ENCODE data around the gene ANKRD18B. TPM values are rescaled to one million over a fixed set of nuclear protein-coding genes. Genes with fewer than 3 reads are reported as not detected.
"Not testable (repeated sequence)": the region's sequence is repeated elsewhere in the genome, so short reads cannot be mapped to it uniquely, and the experiment has no call there.

ANKRD18B gene
- polyA plus RNA-seq, 1 donor, result 0.06 TPM

DNA sequence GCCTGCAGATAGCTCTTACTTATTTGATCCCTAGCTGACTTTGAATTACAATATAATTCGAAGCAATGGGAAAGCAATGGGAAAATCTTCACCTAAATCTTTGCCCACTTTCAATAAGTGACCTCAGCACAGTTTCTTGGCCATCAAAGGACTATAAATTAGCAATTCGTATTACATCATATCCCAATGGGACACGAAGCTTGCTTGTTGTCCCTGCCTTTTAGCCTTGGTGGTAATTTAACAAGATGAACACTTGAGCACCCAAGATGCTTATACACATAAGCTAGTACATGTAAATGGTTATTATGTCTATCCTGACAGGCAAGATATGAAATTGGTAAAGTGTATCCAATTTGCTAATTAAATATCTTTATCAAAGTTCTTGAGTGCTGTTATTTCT is 9.9 kb downstream of the ANKRD18B start:
- not testable (repeated sequence) for DNase-seq (ENCODE audit: low read depth)

DNA sequence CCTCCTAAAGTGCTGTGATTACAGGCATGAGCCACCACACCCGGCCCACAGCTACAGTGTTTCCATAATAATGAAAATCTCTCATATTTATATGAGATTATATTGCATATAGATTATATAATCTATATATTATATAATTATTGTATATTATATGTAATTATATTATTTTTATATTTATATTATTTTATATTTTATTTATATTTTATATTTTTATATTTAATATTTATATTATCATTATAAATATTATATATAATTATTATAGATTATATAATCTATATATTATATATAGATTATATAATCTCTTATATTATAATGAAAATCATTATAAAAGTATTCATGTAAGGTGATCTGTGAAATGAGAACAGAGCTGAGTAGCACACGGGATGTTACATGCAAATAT is 11.5 kb downstream of the ANKRD18B start:
- no peak for DNase-seq (ENCODE audit: low read depth)

DNA sequence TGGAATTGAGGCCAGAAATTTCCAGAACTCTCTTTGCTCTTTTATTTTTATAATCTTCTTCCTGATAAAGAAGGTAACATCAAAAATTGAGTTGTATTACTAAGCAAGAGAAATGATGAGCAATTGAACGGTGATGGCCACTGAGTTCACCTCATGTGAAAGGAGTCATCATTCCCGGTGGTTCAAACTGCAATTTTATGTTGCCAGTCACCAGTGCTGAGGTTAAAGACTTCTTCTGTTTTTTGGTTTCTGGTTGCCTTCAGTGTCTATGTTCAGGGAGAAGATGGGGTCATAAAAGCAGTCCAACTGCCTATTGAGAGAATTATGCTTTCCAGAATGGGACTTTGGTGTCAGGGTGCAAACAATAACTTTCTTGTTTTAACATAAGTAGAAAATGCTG is 19.4 kb downstream of the ANKRD18B start:
- not testable (repeated sequence) for DNase-seq (ENCODE audit: low read depth)

DNA sequence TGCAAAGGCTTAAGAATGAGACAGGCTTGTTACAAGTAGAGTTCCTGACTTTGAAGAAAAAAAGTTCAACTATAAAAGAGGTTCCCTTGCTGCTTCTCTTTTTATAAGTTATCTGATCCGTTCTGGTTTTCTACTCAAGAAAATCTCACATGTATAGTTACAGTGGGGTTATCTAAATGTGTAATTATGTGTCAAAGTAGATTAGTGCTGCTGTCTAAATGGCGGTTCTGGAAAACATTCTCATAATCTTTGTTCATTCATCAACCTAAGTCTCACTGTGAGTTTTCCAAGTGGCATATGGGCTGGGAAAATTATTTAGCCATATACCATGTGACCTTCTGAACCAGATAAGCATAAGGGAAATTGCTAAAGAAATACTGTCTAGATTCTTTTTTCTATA is 21.7 kb downstream of the ANKRD18B start:
- not testable (repeated sequence) for DNase-seq (ENCODE audit: low read depth)

DNA sequence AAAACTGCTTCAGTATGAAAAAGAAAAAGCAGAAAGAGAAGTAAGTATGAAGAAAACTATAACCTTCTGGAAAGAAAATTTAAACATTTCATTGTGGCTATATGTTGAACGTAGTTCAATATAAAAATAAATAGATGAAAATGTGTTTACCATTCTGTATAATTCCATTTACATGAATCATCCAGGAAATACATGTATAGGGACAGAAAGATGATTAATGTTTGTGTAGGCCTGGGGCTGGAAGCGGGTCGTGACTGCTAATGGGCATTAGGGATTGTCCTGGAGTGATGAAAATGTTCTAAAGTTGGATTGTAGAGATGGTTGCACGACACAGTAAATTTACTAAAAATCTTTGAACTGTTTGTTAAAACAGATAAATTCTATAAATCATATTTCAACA is 24.8 kb downstream of the ANKRD18B start:
- not testable (repeated sequence) for DNase-seq (ENCODE audit: low read depth)

DNA sequence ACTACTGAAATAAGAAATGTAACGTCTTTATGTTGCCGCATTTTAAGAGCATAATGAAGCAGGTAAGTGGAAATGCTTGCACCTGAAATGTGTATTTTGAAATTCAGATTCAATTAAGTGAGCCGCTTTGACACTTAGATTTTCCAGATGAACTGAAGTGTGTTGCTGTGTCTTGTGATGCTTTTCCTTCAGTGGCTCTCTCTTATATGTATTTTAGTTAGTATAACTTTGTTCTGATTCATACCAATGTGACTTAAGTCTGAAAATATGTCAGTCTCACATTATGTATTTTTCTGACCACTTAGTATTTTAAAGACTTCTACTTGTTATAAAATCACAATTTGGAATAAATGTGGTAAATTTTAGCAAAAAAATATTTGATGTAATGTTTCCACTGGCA is 25.4 kb downstream of the ANKRD18B start:
- DNase-seq (ENCODE audit: low read depth), result not testable (repeated sequence)

DNA sequence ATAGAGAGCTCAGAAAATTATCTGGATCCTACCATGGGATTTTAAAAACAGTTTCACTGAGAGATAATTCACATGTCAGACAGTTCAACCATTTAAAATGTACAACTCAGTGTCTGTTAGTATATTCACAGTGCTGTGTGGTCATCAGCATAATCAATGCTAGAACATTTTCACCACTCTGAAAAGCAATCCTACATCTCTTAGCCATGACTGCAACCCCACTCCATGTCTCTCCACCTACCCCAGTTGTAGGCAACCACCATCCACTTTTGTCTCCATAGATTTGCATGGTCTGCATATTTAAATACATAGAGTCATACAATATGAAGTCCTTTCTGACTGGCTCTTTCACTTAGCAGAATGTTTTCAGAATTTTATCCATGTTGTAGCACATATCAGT is 27.1 kb downstream of the ANKRD18B start:
- not testable (repeated sequence) for DNase-seq (ENCODE audit: low read depth)

DNA sequence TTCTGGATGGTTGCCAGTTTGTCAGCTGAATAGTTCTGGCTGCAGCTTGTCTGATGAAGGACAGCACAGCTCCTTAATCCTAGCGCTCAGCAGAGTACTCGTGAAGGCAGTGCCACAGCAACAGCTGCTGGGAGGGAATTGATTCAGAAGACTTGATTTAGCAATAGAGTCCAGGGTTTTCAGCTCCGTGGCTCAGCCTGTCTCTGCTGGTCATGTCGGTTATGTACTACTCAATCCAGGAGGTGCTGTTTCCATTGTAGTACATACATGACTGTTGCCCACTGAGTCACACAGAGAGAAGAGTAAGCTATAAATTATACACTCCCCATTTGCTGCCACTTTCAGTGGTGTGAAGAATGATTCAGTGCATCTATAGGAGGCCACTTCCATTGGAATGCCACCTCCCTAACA is 28.3 kb downstream of the ANKRD18B start:
- DNase-seq (ENCODE audit: low read depth), result peak; percentile 4

DNA sequence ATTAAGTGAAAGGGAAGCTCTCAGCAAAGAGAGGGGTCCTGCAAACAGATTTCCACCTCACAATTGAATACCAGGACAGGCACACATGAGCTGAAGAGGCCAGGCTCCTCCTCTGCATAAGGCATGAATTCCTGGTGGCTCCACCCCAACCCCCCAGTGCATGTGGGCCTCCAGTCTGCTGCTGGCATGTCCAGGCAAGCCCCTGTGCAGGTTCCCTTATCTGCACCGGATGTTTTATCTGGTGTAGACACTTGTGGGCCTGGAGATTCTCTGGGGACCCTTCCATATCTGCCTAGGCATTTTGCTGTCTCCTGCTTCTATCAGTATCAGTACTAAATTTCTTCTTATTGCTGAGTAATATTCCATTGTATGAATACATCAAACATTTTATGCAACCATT is 36.2 kb downstream of the ANKRD18B start:
- not testable (repeated sequence) for DNase-seq (ENCODE audit: low read depth)

DNA sequence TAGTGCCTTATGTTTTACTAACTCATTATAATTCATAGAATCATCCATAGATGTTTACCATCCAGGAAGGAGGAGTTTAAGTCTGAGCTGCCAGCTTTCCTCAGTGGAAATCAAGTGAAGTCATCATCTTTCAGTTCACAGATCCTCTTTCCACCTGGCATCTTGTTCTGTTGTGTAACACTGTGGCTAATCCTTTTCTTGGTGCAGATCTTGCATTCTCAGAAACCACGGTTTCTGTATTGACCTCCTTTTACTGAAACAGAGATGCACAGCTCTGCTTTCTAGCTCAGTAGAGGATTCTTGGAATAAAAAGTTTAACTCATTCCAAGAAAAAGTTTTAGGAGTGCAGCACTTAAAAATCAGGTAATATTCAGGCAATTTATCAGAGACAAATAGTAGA is 38.1 kb downstream of the ANKRD18B start:
- not testable (repeated sequence) for DNase-seq (ENCODE audit: low read depth)

DNA sequence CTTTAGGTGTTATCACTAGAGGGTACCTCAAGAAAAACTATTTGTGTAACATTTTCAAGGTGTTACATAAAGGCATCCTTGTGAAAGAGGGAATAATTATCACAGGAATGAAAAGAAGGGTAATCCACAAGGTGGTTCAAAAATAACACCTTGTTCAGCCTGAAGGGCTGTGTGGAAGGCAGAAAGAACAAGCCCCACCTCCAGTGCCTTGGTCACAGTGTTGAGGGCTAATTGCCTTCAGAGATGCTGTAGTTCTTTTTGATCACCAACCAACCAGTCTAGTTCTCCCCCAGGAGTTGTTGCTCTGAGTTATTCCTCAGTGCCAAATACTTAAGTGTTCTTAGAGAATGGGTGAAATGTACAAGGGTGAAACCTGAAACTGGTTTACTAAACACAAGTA is 43.7 kb downstream of the ANKRD18B start:
- DNase-seq (ENCODE audit: low read depth), result not testable (repeated sequence)

DNA sequence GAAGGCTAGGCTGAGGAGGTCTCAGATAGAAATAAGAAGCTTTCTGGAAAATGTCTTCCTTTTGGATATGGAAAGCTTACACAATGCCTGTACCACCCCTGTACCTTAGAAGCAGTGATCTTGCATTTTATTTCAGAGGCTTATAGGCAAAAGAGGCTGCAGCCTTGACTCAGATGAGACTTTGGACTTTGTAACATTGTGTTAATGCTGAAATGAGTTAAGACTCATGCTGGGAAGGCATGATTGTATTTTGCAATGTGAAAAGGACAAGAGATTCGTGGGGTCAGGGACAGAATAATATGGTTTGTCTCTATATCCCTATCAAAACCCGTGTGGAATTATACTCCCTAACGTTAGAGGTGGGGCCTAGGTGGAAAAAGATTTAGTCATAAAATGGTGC is 53.7 kb downstream of the ANKRD18B start:
- not testable (repeated sequence) for DNase-seq (ENCODE audit: low read depth)

DNA sequence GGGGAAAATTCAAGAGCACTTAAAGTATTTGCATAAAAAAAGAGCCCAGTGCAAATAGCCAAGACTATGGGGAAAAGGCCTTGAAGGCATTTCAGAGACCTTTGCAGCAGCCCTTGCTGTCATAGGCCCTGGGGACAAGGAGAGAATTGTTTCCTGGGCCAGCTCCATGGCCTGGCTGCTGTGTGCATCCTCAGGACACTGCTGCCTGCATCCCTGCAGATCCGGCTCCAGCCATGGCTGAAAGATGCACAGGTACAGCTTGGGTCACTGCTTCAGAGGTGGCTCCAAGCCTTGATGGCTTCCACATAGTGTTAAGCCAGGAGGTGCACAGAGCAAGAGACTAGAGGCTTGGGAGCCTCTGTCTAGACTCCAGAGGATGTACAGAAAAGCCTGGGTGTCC is 55.9 kb downstream of the ANKRD18B start:
- DNase-seq (ENCODE audit: low read depth), result not testable (repeated sequence)

DNA sequence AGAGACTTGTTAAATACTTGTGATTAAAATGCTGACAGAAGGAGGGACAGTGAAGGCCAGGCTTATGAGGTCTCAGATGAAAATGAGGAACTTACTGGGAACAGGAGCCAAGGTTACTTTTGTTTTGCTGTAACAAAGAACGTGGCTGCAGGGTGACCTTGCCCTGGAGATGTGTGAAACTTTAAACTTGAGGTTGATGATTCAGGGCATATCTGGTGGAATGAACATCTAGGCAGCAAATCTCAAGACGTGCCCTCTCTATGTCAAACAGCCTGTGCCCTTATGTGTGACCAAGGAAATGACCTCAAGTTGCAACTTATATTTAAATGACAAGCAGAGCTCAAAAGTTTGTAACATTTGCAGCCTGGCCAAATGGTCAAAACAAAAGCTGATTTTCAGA is 58.6 kb downstream of the ANKRD18B start:
- DNase-seq (ENCODE audit: low read depth), result not testable (repeated sequence)

DNA sequence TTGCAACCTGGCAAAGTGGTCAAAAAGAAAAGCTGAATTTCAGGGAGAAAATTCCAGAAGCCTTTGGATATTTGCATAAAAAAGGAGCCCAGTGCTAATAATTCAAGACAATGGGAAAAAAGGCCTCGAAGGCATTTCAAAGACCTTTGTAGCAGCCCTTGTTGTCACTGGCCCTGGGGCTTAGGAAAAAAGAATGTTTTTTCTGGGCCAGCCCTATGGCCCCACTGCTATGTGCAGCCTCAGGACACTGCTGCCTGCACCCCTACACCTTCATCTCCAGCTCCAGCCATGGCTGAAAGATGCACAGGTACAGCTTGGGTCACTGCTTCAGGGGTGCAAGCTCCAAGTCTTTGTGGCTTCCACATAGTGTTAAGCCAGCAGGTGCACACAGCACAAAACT is 62.1 kb downstream of the ANKRD18B start:
- DNase-seq (ENCODE audit: low read depth), result not testable (repeated sequence)

DNA sequence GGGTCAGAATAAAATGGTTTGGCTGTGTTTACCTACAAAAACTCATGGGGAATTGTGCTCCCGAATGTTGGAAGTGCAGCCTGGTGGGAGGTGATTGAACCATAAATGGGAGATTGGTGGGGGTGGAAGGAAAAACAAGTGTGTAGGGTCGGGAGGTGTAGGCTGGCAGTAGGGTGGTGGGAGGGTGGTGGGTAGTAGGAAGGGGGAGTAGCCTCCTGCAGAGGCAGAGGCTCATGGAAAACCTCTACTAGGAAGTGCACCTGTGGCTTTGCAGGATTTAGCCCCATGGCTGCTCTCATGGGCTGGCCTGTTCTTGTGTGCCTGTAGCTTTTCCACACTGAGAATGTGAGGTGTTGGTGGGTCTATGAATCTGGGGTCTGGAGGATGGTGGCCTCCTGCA is 63.7 kb downstream of the ANKRD18B start:
- DNase-seq (ENCODE audit: low read depth), result not testable (repeated sequence)

DNA sequence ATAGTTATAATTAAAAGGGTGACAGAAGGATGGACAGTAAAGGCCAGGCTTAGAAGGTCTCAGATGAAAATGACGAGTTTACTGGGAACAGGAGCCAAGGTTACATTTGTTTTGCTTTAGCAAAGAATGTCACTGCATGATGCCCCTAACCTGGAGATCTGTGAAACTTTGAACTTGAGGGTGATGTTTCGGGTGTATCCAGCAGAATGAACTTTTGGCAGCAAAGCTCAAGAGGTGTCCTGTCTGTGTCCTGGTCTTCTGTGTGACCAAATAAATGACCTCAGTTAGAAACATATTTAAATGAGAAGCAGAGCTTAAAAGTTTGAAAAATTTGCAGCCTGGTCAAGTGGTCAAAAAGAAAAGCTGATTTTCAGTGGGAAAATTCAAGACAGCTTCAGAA is 64.8 kb downstream of the ANKRD18B start:
- DNase-seq (ENCODE audit: low read depth), result not testable (repeated sequence)

DNA sequence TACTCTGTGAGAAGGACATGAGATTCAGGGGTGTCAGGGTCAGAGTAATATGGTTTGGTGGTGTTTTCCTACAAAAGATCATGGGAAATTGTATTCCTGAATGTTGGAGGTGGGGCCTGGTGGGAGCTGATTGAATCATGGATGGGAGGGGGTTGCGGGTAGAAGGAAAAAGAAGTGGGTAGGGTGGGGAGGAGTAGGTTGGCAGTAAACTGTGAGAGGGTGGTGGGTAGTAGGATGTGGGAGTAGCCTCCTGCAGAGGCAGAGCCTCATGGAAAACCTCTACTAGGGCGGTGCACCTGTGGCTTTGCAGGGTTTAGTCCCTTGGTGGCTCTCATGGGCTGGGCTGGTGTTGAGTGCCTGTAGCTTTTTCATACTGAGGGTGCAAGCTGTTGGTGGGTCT is 66.8 kb downstream of the ANKRD18B start:
- DNase-seq (ENCODE audit: low read depth), result not testable (repeated sequence)

DNA sequence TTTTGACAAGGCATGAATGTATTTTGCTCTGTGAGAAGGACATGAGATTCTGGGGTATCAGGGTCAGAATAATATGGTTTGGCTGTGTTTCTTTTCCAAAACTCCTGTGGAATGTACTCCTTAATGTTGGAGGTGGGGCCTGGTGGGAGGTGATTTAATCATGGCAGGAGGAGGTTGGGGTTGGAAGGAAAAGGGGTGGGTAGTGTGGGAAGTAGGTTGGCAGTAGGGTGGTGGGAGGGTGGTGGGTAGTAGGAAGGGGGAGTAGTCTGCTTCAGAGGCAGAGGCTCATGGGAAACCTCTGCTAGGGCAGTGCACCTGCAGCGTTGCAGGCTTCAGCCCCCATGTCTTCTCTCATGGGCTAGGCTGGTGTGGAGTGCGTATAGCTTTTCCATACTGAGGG is 72.9 kb downstream of the ANKRD18B start:
- DNase-seq (ENCODE audit: low read depth), result not testable (repeated sequence)

DNA sequence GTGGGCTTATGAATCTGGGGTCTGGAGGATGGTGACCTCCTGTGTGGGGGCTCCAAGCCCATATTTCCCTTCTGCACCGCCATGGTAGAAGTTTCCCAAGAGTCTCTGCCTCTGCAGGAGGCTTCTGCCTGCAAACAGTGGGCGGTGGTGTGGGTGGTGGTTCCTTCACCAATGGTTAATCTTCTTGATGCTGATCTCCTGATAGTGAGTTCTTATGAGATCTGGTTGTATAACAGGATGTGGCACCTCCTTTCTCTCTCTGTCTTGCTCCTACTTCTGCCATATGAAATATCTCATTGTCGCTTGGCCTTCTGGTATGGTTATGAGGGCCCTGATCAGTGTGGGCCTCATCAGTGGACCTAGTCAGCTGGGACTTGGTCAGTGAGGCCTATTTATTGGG is 73.3 kb downstream of the ANKRD18B start:
- not testable (repeated sequence) for DNase-seq (ENCODE audit: low read depth)

DNA sequence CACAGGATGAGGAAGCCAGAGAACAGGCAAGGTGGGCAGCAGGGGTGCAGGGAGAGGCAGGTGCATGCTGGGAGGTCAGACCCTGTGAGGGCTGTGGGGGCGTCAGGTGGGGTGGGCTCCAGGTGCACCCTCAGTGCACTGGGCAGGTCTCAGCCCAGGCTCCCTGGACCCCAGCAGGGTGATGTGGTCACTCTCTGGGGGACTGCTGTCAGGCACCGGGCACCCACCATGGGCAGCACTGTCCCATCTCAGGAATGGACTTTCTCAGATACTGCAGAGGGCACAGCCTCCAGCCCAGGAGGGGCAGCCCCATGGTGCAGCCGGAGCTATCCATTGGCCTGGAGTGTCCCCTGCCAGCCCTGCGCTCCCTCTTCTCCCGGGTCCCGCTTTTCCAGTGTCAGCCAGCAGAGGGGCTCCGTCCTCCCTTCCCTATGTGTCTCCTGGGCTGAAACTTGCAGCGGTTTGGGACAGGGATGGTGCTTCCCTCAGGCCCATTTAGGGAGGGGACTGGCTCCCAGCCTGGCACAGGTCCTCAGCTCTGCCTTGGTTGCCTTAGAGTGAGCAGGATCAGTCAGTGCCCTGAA is 74.8 kb downstream of the ANKRD18B start:
- not testable (repeated sequence) for DNase-seq (ENCODE audit: low read depth)

DNA sequence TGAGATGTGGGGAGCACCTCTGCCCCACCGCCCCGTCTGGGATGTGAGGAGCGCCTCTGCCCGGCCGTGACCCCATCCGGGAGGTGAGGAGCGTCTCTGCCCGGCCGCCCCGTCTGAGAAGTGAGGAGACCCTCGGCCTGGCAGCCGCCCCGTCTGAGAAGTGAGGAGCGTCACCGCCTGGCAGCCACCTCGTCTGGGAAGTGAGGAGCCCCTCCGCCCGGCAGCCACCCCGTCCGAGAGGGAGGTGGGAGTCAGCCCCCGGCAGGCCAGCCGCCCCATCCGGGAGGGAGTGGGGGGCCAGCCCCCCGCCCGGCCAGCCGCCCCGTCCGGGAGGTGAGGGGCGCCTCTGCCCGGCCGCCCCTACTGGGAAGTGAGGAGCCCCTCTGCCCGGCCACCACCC is 76.9 kb downstream of the ANKRD18B start:
- not testable (repeated sequence) for DNase-seq (ENCODE audit: low read depth)

DNA sequence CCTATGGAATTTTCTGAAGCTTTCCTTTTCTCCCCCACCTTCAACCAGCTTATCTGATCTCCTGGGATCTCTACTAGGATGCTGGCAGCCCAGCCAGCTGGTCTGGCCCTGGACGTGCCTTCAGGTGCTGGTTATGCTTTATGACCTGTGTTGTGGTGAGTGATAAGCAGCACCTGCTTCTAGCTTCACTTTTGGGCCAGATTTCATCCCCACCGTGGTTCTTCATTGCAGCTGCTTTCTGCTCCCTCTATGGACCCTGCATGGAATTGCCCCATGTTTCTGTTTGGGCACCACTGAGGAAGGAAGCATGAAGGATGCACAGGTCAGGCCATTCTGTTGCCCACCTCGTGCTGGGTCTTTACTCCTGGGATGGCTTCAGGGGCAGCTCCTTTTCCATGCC is 80.2 kb downstream of the ANKRD18B start:
- not testable (repeated sequence) for DNase-seq (ENCODE audit: low read depth)

DNA sequence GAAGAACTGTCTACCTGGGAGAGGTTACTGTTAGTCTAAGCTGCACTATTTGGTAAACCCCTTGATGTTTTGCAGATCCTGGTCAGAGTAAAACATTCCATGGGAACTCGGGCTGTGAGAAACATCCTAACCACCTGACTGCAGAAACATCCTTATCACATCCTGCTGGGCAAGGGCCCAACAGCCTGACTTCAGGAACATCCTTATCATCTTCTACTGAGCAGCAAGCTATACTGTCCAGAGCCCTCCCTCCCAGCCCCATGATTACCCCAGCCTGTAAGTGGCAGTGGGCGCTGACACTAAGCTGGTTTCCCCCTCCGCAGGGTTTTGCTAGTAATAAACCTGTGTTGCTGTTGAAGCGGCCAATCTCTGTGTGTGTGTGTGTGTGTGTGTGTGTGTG is 80.9 kb downstream of the ANKRD18B start:
- not testable (repeated sequence) for DNase-seq (ENCODE audit: low read depth)

All from forelimb muscle (tissue), 1 donor.